HCT116 (cell line): Measurements from ENCODE around the gene ASB1. TPM values are rescaled to one million over a fixed set of nuclear protein-coding genes. Genes with fewer than 3 reads are reported as not detected.

Source experiments
- ATAC-seq: fragments of 200-7000 bp; cut with Tn5 transposase; 2 replicates; pipeline ENCODE4 v1.9.1; 2020; ENCODE audit warnings: mild to moderate bottlenecking, moderate library complexity
- BruUV-seq: library from RNA; stranded (reverse); fragments of 400-500 nt; replicated peaks from 2 replicates; lab custom pipeline; 2021; lab: Mats Ljungman, UMichigan
- CTCF ChIA-PET: fragments of 300-600 bp; sonication (Branson Sonifier 250); formaldehyde crosslinking; loops from one replicate; lab custom pipeline; 2021; ENCODE audit warnings: antibody characterized with exemption; lab: Charles Lee
- POLR2A ChIA-PET: fragments of 300-600, 350-600 bp; sonication (Branson Sonifier 250); formaldehyde crosslinking; loops from one replicate; lab custom pipeline; 2021; ENCODE audit warnings: antibody characterized with exemption; lab: Charles Lee
- RAD21 ChIA-PET, 2 experiments: fragments of 300-600 bp; sonication (Branson Sonifier 250); formaldehyde crosslinking; loops; one replicate each; lab custom pipeline; 2023; ENCODE audit warnings: low total read pairs in 2 of 2; ENCODE audit not compliant: uncharacterized antibody in 2 of 2, unreplicated experiment in 2 of 2, low non-redundant PET in 1 of 2; lab: Charles Lee
- DNase-seq: peaks from one replicate; pipeline ENCODE4 v3.0.0-alpha.2; 2010; ENCODE audit warnings: low read depth, low spot score
- H2AFZ ChIP-seq: fragments of 200-600 bp; shearing (Covaris generic), sonication (generic); 2 replicates; pipeline ENCODE4 v1.6.1; 2017; ENCODE audit warnings: low read depth, mixed run types, mixed read lengths, antibody characterized with exemption, low read length; ENCODE audit not compliant: poor library complexity, severe bottlenecking
- H3K27ac ChIP-seq: 2 replicates; pipeline ENCODE4 v1.5.1; 2012; ENCODE audit warnings: low read depth, low read length
- H3K27me3 ChIP-seq: fragments of 200-600 bp; sonication (generic); 2 replicates; pipeline ENCODE4 v1.6.1; 2016; ENCODE audit warnings: mixed run types, low read length, mixed read lengths; ENCODE audit not compliant: insufficient read depth
- H3K36me3 ChIP-seq, 2 experiments: fragments of 200-500 bp in 1 of 2; fragments of 200-600 bp in 1 of 2; sonication (Bioruptor generic) in 1 of 2; sonication (generic) in 1 of 2; 2 replicates each; pipeline versions ENCODE4 v1.5.1 to v1.6.1; 2014 to 2016; ENCODE audit warnings: low read length in 2 of 2, inconsistent platforms in 1 of 2, mixed read lengths in 1 of 2, mixed run types in 1 of 2; ENCODE audit not compliant: insufficient read depth in 2 of 2, control insufficient read depth in 1 of 2
- H3K4me1 ChIP-seq, 2 experiments: fragments of 200-600 bp in 1 of 2; sonication (generic) in 1 of 2; 2 replicates each; pipeline versions ENCODE4 v1.5.1 to v1.6.1; 2012 to 2017; ENCODE audit warnings: low read length in 2 of 2, inconsistent platforms in 1 of 2, mild to moderate bottlenecking in 1 of 2, mixed read lengths in 1 of 2, mixed run types in 1 of 2, moderate library complexity in 1 of 2; ENCODE audit not compliant: insufficient read depth in 2 of 2, control insufficient read depth in 1 of 2
- H3K4me2 ChIP-seq: fragments of 200-600 bp; sonication (generic); 2 replicates; pipeline ENCODE4 v1.6.1; 2017; ENCODE audit warnings: mixed run types, low read length, mixed read lengths
- H3K4me3 ChIP-seq, 2 experiments: fragments of 200-600 bp in 1 of 2; sonication (generic) in 1 of 2; replicated peaks in 1 of 2; 2 replicates each; pipeline ENCODE4 v1.5.1; 2011 to 2016; ENCODE audit warnings: low read length in 2 of 2, control low read depth in 1 of 2, low read depth in 1 of 2, mild to moderate bottlenecking in 1 of 2, mixed read lengths in 1 of 2, mixed run types in 1 of 2
- H3K79me2 ChIP-seq: fragments of 200-600 bp; sonication (generic); 2 replicates; pipeline ENCODE4 v1.6.1; 2017; ENCODE audit warnings: mild to moderate bottlenecking, mixed run types, low read length, moderate library complexity, mixed read lengths; ENCODE audit not compliant: insufficient read depth
- H3K9ac ChIP-seq: fragments of 200-600 bp; sonication (generic); 2 replicates; pipeline ENCODE4 v1.6.1; 2016; ENCODE audit warnings: low read length, mixed read lengths
- H3K9me2 ChIP-seq: fragments of 200-600 bp; sonication (generic), shearing (Covaris generic); 2 replicates; pipeline ENCODE4 v1.6.1; 2017; ENCODE audit warnings: mixed run types, mild to moderate bottlenecking, moderate library complexity; ENCODE audit not compliant: insufficient read depth
- H3K9me3 ChIP-seq, 2 experiments: fragments of 200-500 bp in 1 of 2; fragments of 200-600 bp in 1 of 2; sonication (Bioruptor generic) in 1 of 2; sonication (generic) in 1 of 2; 2 replicates each; pipeline ENCODE4 v1.6.1; 2014 to 2017; ENCODE audit warnings: low read length in 2 of 2, mixed read lengths in 2 of 2, inconsistent platforms in 1 of 2, low read depth in 1 of 2, mild to moderate bottlenecking in 1 of 2, mixed run types in 1 of 2, moderate library complexity in 1 of 2; ENCODE audit not compliant: control insufficient read depth in 1 of 2, insufficient read depth in 1 of 2
- H4K20me1 ChIP-seq: fragments of 200-600 bp; sonication (generic), shearing (Covaris generic); 2 replicates; pipeline ENCODE4 v1.6.1; 2017; ENCODE audit warnings: mixed run types, mild to moderate bottlenecking, moderate library complexity; ENCODE audit not compliant: insufficient read depth
- CBX3 ChIP-seq: IDR thresholded peaks from 2 replicates; pipeline ENCODE4 v1.6.1; 2012; ENCODE audit warnings: low read depth
- ELF1 ChIP-seq: IDR thresholded peaks from 2 replicates; pipeline ENCODE4 v1.6.1; 2012; ENCODE audit warnings: low read depth, borderline replicate concordance
- FOSL1 ChIP-seq: IDR thresholded peaks from 2 replicates; pipeline ENCODE4 v1.6.1; 2012; ENCODE audit warnings: low read depth
- POLR2A ChIP-seq: IDR thresholded peaks from 2 replicates; pipeline ENCODE4 v1.7.0; 2011; ENCODE audit warnings: borderline replicate concordance; ENCODE audit not compliant: insufficient read depth, insufficient read length; ENCODE audit errors: extremely low read depth
- SIN3A ChIP-seq: IDR thresholded peaks from 2 replicates; pipeline ENCODE4 v1.6.1; 2012; ENCODE audit warnings: low read depth
- SP1 ChIP-seq: IDR thresholded peaks from 2 replicates; pipeline ENCODE4 v1.6.1; 2012; ENCODE audit warnings: low read depth
- ZNF274 ChIP-seq: fragments of 200-500 bp; sonication (Bioruptor generic); IDR thresholded peaks from 2 replicates; pipeline ENCODE4 v1.6.1; 2014; ENCODE audit warnings: mild to moderate bottlenecking, low read depth, low read length, inconsistent platforms
- intact Hi-C: fragments of 100-400 bp; cut with micrococcal nuclease; formaldehyde crosslinking; loops from 2 replicates; pipeline ENCODE4 v1.10.0; 2022
- total RNA-seq: library from RNA; stranded (reverse); gene quantifications from one replicate; pipeline ENCODE4 v1.2.1, GENCODE V29; 2021; ENCODE audit not compliant: unreplicated experiment

Gene ASB1
- total RNA-seq, 1 experiment from 2014 or later: 43.1 TPM

- POLR2A ChIA-PET: no interaction called here
- H3K36me3 ChIP-seq: no peaks in the 10 kb centered on the region; a peak in 1 of 4 replicates
- no peaks in the 10 kb centered on the region for H3K79me2 ChIP-seq
- H3K27ac ChIP-seq: no peak overlapping the region
- RAD21 ChIA-PET: no interaction called here
- H2AFZ ChIP-seq: no peak overlapping the region
- no peak for DNase-seq
- TF ChIP-seq SP1 (no peak), CBX3 (no peak), FOSL1 (no peak), ZNF274 (no peak)
- H3K4me3 ChIP-seq: no peak overlapping the region
- H3K4me1 ChIP-seq: no peaks in the 10 kb centered on the region
- no peak overlapping the region for H3K9ac ChIP-seq
- H3K9me2 ChIP-seq: no peaks in the 10 kb centered on the region
- no peaks in the 10 kb centered on the region for H3K27me3 ChIP-seq
- intact Hi-C loops: no loop called here
- no peaks in the 10 kb centered on the region for H4K20me1 ChIP-seq
- no TSS peak for BruUV-seq
- H3K4me2 ChIP-seq: no peak overlapping the region
- peaks cover 0 to 3% of the 10 kb centered on the region in 2 experiments; a peak in 1 of 4 replicates for H3K9me3 ChIP-seq
- CTCF ChIA-PET: no interaction called here
- ATAC-seq: no peak
Observed at GRCh38 chr2:238479847-238480246, 53.1 kb downstream of the ASB1 start.

GRCh38 chr2:238483021-238483420 is 56.3 kb downstream of the ASB1 start:
- H3K79me2 ChIP-seq: no peaks in the 10 kb centered on the region
- H3K4me3 ChIP-seq: no peak overlapping the region
- H4K20me1 ChIP-seq: no peaks in the 10 kb centered on the region
- ChIA-PET RAD21 (no interaction called here), POLR2A (no interaction called here), CTCF (no interaction called here)
- DNase-seq (no peak), ATAC-seq (no peak)
- no peaks in the 10 kb centered on the region; a peak in 1 of 4 replicates for H3K36me3 ChIP-seq
- intact Hi-C loops: no loop called here
- H3K4me2 ChIP-seq: no peak overlapping the region
- no peak overlapping the region for H3K9ac ChIP-seq
- H3K4me1 ChIP-seq: no peaks in the 10 kb centered on the region
- no peak overlapping the region for H3K27ac ChIP-seq
- no TSS peak for BruUV-seq
- TF ChIP-seq POLR2A (no peak), SP1 (no peak), SIN3A (no peak), ELF1 (no peak)
- H3K27me3 ChIP-seq: no peaks in the 10 kb centered on the region
- H3K9me3 ChIP-seq: peaks cover 3 to 12% of the 10 kb centered on the region in 2 experiments; a peak in 2 of 4 replicates
- no peak overlapping the region for H2AFZ ChIP-seq
- no peaks in the 10 kb centered on the region for H3K9me2 ChIP-seq
